PC-3 (cell line): ENCODE results near the gene DHCR7.
"Not testable (repeated sequence)": the region's sequence is repeated elsewhere in the genome, so short reads cannot be mapped to it uniquely, and the experiment has no call there.

ENCODE experiments used
- EZH2 ChIP-seq: fragments of 300-600 bp; sonication (generic); IDR thresholded peaks from one replicate; pipeline ENCODE4 v1.6.1; 2017; ENCODE audit warnings: antibody characterized with exemption, mild to moderate bottlenecking, low read length; ENCODE audit not compliant: unreplicated experiment
- EZH2phosphoT487 ChIP-seq: fragments of 300-600 bp; sonication (generic); IDR thresholded peaks from 2 replicates; pipeline ENCODE4 v1.6.1; 2018; ENCODE audit warnings: mild to moderate bottlenecking, antibody characterized with exemption, low read length, borderline replicate concordance
- TF ChIP-seq, protein P1 (sequence below): fragments of 300-600 bp; sonication (generic); conservative IDR thresholded peaks from 2 replicates; pipeline ENCODE4 v1.5.1; 2017; ENCODE audit warnings: antibody characterized with exemption, low read depth, mild to moderate bottlenecking, low read length

DNA sequence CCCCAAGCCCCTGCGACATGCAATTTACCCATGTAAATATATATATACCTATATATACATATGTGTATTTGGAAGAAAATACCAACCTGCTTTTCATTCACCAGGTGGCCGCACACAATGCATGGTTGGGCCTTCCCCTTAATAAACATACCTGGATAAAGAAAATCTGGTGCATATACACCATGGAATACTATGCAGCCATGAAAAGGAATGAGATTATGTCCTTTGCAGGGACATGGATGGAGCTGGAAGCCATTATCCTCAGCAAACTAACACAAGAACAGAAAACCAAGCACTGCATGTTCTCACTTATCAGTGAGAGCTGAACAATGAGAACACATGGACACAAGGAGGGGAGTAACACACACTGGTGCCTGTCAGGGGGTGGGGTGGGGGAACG is 25.9 kb downstream of the DHCR7 start:
- not testable (repeated sequence) for TF ChIP-seq EZH2, EZH2phosphoT487
- TF ChIP-seq, protein P1, sequence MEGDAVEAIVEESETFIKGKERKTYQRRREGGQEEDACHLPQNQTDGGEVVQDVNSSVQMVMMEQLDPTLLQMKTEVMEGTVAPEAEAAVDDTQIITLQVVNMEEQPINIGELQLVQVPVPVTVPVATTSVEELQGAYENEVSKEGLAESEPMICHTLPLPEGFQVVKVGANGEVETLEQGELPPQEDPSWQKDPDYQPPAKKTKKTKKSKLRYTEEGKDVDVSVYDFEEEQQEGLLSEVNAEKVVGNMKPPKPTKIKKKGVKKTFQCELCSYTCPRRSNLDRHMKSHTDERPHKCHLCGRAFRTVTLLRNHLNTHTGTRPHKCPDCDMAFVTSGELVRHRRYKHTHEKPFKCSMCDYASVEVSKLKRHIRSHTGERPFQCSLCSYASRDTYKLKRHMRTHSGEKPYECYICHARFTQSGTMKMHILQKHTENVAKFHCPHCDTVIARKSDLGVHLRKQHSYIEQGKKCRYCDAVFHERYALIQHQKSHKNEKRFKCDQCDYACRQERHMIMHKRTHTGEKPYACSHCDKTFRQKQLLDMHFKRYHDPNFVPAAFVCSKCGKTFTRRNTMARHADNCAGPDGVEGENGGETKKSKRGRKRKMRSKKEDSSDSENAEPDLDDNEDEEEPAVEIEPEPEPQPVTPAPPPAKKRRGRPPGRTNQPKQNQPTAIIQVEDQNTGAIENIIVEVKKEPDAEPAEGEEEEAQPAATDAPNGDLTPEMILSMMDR = not testable (repeated sequence)
